Hepatocyte (in vitro differentiated cells): ENCODE measurements around the gene WFDC1. TPM values are rescaled to one million over a fixed set of nuclear protein-coding genes. Genes with fewer than 3 reads are reported as not detected.

Source experiments
- DNase-seq: peaks from one replicate; pipeline ENCODE4 v3.0.0-alpha.2; 2016; ENCODE audit warnings: low spot score
- H2AFZ ChIP-seq: fragments of 200-600 bp; sonication (generic); 2 replicates; pipeline ENCODE4 v1.6.0; 2016; ENCODE audit warnings: antibody characterized with exemption, mild to moderate bottlenecking
- H3K27ac ChIP-seq: fragments of 200-600 bp; sonication (generic); 2 replicates; pipeline ENCODE4 v1.5.1; 2016; ENCODE audit warnings: mild to moderate bottlenecking
- H3K27me3 ChIP-seq: fragments of 200-600 bp; sonication (generic); 2 replicates; pipeline ENCODE4 v1.6.1; 2016
- H3K36me3 ChIP-seq: fragments of 200-600 bp; sonication (generic); replicated peaks from 2 replicates; pipeline ENCODE4 v1.5.1; 2016; ENCODE audit warnings: low read depth; ENCODE audit not compliant: insufficient read depth
- H3K4me1 ChIP-seq: fragments of 200-600 bp; sonication (generic); 2 replicates; pipeline ENCODE4 v1.5.1; 2016; ENCODE audit warnings: mild to moderate bottlenecking, moderate library complexity; ENCODE audit not compliant: insufficient read depth
- H3K4me2 ChIP-seq: fragments of 200-600 bp; sonication (generic); 2 replicates; pipeline ENCODE4 v1.6.0; 2016
- H3K4me3 ChIP-seq: fragments of 200-600 bp; sonication (generic); 2 replicates; pipeline ENCODE4 v1.5.1; 2016; ENCODE audit warnings: mild to moderate bottlenecking
- H3K79me2 ChIP-seq: fragments of 200-600 bp; sonication (generic); 2 replicates; pipeline ENCODE4 v1.6.0; 2017; ENCODE audit warnings: mild to moderate bottlenecking
- H3K9me2 ChIP-seq: fragments of 200-600 bp; sonication (generic); replicated peaks from 2 replicates; pipeline ENCODE4 v1.6.0; 2017; ENCODE audit warnings: mild to moderate bottlenecking; ENCODE audit not compliant: insufficient read depth
- H3K9me3 ChIP-seq: fragments of 200-600 bp; sonication (generic); 2 replicates; pipeline ENCODE4 v1.5.1; 2016; ENCODE audit warnings: low read depth, mild to moderate bottlenecking
- H4K20me1 ChIP-seq: fragments of 200-600 bp; sonication (generic); 2 replicates; pipeline ENCODE4 v1.6.0; 2016; ENCODE audit warnings: mild to moderate bottlenecking; ENCODE audit not compliant: insufficient read depth, poor library complexity, severe bottlenecking
- EZH2 ChIP-seq: fragments of 200-600 bp; sonication (generic); IDR thresholded peaks from 2 replicates; pipeline ENCODE4 v1.6.1; 2016; ENCODE audit warnings: antibody characterized with exemption, mild to moderate bottlenecking, borderline replicate concordance
- EZH2phosphoT487 ChIP-seq: fragments of 200-600 bp; sonication (generic); IDR thresholded peaks from one replicate; pipeline ENCODE4 v1.6.1; 2018; ENCODE audit warnings: antibody characterized with exemption, mild to moderate bottlenecking, low read depth, moderate library complexity; ENCODE audit not compliant: unreplicated experiment, severe bottlenecking
- WGBS: methylation state at CpG from one replicate; pipeline ENCODE4 v1.1.6; 2016; ENCODE audit warnings: low lambda C conversion rate; ENCODE audit errors: missing lambda C conversion rate; 5-methylcytosine and 5-hydroxymethylcytosine counted together
- polyA plus RNA-seq: library from polyadenylated mRNA; unstranded; fragments of >200 nt; fragmentation: Nextera tagmentation; extraction: Ambion mirVana; gene quantifications from 2 replicates; pipeline ENCODE4 v1.2.1, GENCODE V29; 2016
- total RNA-seq: library from RNA; depleted of rRNA; stranded (reverse); fragments of >200 nt; gene quantifications from 2 replicates; pipeline ENCODE4 v1.2.3, GENCODE V29; 2014
- TF ChIP-seq, protein P1 (sequence below): fragments of 200-600 bp; sonication (generic); IDR thresholded peaks from 2 replicates; pipeline ENCODE4 v1.5.1; 2016; ENCODE audit warnings: antibody characterized with exemption, mild to moderate bottlenecking; ENCODE audit not compliant: poor library complexity

WFDC1 gene
- total and polyA plus RNA-seq, 2 experiments from 2014 or later = 12.9 to 16.9 TPM

DNA sequence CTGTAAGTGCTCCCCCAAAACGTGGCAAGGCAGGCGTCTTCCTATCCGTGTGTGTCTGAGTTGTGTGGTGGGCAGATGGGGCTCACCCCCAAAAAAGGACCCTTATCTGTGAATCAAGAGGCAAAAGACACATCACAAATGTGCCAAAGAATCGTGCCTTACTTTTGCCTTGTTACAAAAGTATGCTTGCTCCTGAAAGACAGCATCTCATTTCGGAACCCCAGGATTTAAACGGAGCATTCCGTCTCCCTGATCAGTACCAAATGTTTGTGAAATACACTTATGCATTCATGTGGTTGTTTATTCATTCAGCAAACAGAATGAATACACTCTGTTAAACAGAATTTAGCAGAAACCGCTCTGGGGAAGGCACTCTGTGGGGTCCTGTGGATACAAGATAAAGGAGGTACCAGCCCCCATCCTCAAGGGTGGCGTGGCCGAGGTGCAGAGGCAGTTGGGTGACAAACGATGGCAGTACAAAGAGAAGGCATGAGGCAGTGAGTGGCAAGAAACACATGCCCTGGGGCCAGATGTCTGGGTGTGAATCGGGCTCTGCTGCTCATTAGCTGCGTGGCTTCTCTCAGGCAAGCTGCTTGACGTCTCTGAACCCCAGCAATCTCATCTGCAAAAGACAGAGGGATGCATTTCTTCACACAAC, 654 bp downstream of the WFDC1 start:
- no peaks in the 10 kb centered on the region for H4K20me1 ChIP-seq
- DNase-seq = no peak
- H3K79me2 ChIP-seq = no peaks in the 10 kb centered on the region
- H3K27ac ChIP-seq = peak overlapping the region; percentile 77
- no peaks in the 10 kb centered on the region for H3K9me2 ChIP-seq
- H3K4me2 ChIP-seq = peak overlapping the region; percentile 71
- 57% methylated on average over 14 of the region's 14 CpGs for WGBS
- H3K4me3 ChIP-seq = no peak overlapping the region
- H3K36me3 ChIP-seq = no peaks in the 10 kb centered on the region
- H3K27me3 ChIP-seq = peaks cover 10% of the 10 kb centered on the region
- H2AFZ ChIP-seq = peak overlapping the region; percentile 58
- TF ChIP-seq, protein P1, sequence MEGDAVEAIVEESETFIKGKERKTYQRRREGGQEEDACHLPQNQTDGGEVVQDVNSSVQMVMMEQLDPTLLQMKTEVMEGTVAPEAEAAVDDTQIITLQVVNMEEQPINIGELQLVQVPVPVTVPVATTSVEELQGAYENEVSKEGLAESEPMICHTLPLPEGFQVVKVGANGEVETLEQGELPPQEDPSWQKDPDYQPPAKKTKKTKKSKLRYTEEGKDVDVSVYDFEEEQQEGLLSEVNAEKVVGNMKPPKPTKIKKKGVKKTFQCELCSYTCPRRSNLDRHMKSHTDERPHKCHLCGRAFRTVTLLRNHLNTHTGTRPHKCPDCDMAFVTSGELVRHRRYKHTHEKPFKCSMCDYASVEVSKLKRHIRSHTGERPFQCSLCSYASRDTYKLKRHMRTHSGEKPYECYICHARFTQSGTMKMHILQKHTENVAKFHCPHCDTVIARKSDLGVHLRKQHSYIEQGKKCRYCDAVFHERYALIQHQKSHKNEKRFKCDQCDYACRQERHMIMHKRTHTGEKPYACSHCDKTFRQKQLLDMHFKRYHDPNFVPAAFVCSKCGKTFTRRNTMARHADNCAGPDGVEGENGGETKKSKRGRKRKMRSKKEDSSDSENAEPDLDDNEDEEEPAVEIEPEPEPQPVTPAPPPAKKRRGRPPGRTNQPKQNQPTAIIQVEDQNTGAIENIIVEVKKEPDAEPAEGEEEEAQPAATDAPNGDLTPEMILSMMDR = no peak
- TF ChIP-seq EZH2 = no peak
- no peak for TF ChIP-seq EZH2phosphoT487
- H3K4me1 ChIP-seq = peaks cover 35% of the 10 kb centered on the region
- no peaks in the 10 kb centered on the region for H3K9me3 ChIP-seq

DNA sequence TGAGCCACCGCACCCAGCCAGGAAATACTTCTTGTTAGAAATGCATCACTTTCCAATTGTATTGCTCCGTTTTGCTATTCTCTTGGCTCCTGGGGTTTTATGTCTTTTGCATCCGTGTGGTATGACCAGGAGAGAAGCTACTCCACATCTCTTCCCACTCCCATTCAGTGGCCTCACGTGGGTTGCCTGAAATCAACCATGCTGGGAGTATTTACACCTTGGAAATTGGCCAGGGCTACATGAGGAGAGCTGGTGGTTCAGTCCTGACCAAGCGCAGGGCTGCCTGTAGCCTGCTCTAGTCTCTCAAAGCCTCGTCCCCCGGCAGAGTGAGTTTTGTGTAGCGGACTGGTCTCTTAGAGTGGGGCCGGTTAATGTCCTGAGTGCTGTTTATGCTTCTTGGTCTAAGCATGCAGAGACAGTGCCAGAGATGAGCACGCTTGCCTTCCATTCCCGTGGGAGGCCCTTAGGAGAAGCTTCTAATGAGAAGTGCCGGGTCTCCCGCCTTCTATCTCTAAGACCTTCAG, 3.8 kb downstream of the WFDC1 start:
- H4K20me1 ChIP-seq = no peaks in the 10 kb centered on the region
- no peaks in the 10 kb centered on the region for H3K79me2 ChIP-seq
- DNase-seq = no peak
- H3K27ac ChIP-seq = no peak overlapping the region
- H3K36me3 ChIP-seq = no peaks in the 10 kb centered on the region
- peaks cover 12% of the 10 kb centered on the region for H3K27me3 ChIP-seq
- H3K9me2 ChIP-seq = no peaks in the 10 kb centered on the region
- TF ChIP-seq EZH2 = no peak
- no peak overlapping the region for H2AFZ ChIP-seq
- no peak overlapping the region for H3K4me3 ChIP-seq
- H3K4me2 ChIP-seq = no peak overlapping the region
- 85% methylated on average over 13 of the region's 13 CpGs for whole genome bisulfite sequencing
- H3K4me1 ChIP-seq = peaks cover 39% of the 10 kb centered on the region
- H3K9me3 ChIP-seq = no peaks in the 10 kb centered on the region

DNA sequence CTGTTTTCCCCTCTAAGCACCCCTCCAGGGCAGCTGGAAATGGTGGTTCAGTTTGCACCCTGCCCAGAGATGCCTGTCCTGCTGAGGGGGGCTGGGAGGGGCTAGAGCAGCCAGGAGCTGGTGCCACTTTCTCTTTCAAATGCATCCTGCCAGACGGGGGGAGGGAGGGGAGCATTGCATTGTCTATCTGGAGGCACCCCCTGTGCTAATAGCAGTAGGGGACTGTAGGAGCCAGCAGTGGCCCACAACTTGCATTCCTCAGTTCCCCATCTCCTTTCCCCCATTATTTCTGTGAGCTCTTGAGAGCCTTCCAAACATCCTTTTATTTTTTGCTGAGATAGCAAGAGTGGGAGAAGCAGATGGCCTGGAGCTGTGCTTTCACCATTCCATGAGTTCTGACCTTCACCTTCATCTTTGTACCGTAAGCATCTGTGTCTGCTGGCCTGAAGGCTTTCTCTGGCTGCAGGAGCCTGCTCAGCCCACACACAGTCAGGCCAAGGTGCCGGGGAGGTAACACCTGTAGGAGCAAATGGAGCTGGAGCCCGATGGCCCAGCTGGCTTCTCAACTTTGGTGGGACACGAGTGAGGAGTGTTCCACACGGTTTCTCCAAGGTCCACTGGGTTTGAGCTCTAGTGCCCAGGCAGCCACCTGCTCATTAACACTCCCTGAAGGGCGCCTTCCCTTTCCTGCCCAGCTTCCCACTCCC, 5.2 kb downstream of the WFDC1 start:
- Histone ChIP-seq H3K36me3 (no peaks in the 10 kb centered on the region), H3K27ac (no peak overlapping the region), H3K79me2 (no peaks in the 10 kb centered on the region), H3K27me3 (peaks cover 12% of the 10 kb centered on the region), H3K4me1 (peaks cover 30% of the 10 kb centered on the region), H3K9me2 (no peaks in the 10 kb centered on the region), H3K4me2 (no peak overlapping the region), H2AFZ (no peak overlapping the region), H4K20me1 (no peaks in the 10 kb centered on the region), H3K4me3 (no peak overlapping the region), H3K9me3 (no peaks in the 10 kb centered on the region)
- 53% methylated on average over 7 of the region's 7 CpGs for WGBS
- DNase-seq = no peak
- no peak for TF ChIP-seq EZH2
- TF ChIP-seq, protein P1 = no peak
- TF ChIP-seq EZH2phosphoT487 = no peak
